ENCODE results near the gene ZBED2.
"Not testable (repeated sequence)": the region's sequence is repeated elsewhere in the genome, so short reads cannot be mapped to it uniquely, and the experiment has no call there.

ZBED2 gene

GRCh38 chr3:111570404-111571030 lies 24.6 kb downstream of the ZBED2 start:
- DNase-seq = no peak

GRCh38 chr3:111568911-111569310 lies 26.2 kb downstream of the ZBED2 start:
- no peak for DNase-seq

GRCh38 chr3:111568355-111568754 lies 26.8 kb downstream of the ZBED2 start:
- no peak for DNase-seq

GRCh38 chr3:111566844-111567243 lies 28.3 kb downstream of the ZBED2 start:
- DNase-seq = no peak

GRCh38 chr3:111561902-111562301 lies 33.2 kb downstream of the ZBED2 start:
- DNase-seq = not testable (repeated sequence)

- DNase-seq = no peak
These were observed 46.4 kb downstream of the ZBED2 start for GRCh38 chr3:111548756-111549155.

- DNase-seq = no peak
These were observed 47.1 kb downstream of the ZBED2 start for GRCh38 chr3:111548092-111548491.

- no peak for DNase-seq
These were observed 47.5 kb downstream of the ZBED2 start for GRCh38 chr3:111547631-111548030.

GRCh38 chr3:111545349-111545748 lies 49.8 kb downstream of the ZBED2 start:
- no peak for DNase-seq
